ENCODE data around the gene HIF3A. TPM values are rescaled to one million over a fixed set of nuclear protein-coding genes. Genes with fewer than 3 reads are reported as not detected.

Gene HIF3A
- total RNA-seq, 1 experiment from 2014 or later = not detected

DNA sequence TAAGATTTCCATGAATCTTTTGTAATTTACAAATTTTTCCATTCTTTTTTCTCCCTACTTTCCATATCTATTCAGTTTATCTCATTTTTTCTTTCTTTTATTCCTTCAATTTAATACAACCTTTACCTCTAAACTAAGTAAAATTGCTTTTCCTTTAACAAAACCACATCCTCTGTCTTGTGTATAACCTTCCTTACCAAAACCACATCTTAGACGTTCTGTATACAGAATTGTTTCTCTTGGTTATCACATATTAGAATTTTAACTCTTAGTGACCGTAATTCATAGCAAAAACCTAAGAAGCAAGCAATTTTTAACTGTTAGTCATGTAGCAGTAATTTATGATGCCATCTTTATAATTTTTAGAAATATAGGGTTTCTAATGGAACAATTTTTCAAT, 65.1 kb downstream of the HIF3A start:
- H3K27ac ChIP-seq = no peak overlapping the region
- H3K79me2 ChIP-seq (ENCODE audit: low read depth) = peaks cover 21% of the 10 kb centered on the region
- H3K4me1 ChIP-seq (replicated peaks; ENCODE audit: insufficient read depth) = no peaks in the 10 kb centered on the region
- H4K20me1 ChIP-seq (ENCODE audit: insufficient read depth) = peaks cover 20% of the 10 kb centered on the region
- H3K9me2 ChIP-seq (ENCODE audit: insufficient read depth) = no peaks in the 10 kb centered on the region
- H3K4me3 ChIP-seq = no peak overlapping the region
- intact Hi-C loops (cut with micrococcal nuclease; ENCODE audit: unreplicated experiment) = no loop called here
- TF ChIP-seq, protein P1, sequence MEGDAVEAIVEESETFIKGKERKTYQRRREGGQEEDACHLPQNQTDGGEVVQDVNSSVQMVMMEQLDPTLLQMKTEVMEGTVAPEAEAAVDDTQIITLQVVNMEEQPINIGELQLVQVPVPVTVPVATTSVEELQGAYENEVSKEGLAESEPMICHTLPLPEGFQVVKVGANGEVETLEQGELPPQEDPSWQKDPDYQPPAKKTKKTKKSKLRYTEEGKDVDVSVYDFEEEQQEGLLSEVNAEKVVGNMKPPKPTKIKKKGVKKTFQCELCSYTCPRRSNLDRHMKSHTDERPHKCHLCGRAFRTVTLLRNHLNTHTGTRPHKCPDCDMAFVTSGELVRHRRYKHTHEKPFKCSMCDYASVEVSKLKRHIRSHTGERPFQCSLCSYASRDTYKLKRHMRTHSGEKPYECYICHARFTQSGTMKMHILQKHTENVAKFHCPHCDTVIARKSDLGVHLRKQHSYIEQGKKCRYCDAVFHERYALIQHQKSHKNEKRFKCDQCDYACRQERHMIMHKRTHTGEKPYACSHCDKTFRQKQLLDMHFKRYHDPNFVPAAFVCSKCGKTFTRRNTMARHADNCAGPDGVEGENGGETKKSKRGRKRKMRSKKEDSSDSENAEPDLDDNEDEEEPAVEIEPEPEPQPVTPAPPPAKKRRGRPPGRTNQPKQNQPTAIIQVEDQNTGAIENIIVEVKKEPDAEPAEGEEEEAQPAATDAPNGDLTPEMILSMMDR (conservative IDR thresholded peaks at IDR 0.05) = no peak
- 0 out of 2 replicates have a peak, but pooled peaks cover 19% of the 10 kb centered on the region for H3K36me3 ChIP-seq (ENCODE audit: low read depth)
- no TSS peak for BruUV-seq (replicated peaks)
- H3F3A ChIP-seq (ENCODE audit: insufficient read depth, low read depth) = peaks cover 24% of the 10 kb centered on the region; the same call in 1 of the 2 replicates
- no peaks in the 10 kb centered on the region for H3K27me3 ChIP-seq (ENCODE audit: insufficient read depth, low read depth)
- POLR2A ChIA-PET (ENCODE audit: unreplicated experiment) = interaction anchor here (0.6 kb wide), 1 partner anchor 50 kb away, joined by 35 read pairs; no protein-coding TSS in a partner anchor
- H2AFZ ChIP-seq = no peak overlapping the region
- CTCF ChIA-PET = no interaction called here
- H3K4me2 ChIP-seq = no peak overlapping the region
- no peak for DNase-seq
- H3K9me3 ChIP-seq (ENCODE audit: insufficient read depth, low read depth) = no peaks in the 10 kb centered on the region

DNA sequence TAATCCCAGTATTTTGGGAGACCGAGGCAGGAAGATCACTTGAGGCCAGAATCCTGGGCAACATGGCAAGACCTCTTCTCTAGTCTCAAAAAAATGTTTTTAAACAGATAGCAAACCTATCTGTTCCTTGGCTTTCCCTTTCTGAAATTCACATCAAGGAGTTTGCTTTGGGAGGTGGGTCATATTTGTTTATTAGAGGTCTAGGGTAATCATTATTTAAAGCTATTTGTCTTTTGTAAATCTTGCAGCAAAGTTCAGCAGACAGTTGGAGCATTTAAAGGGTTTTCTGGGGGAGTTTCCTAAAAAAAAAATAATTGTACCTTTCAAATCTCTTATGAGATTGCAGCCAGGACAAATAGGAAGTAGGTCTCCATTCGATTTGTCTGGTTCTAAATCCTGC, 67.5 kb downstream of the HIF3A start:
- H3K9me2 ChIP-seq (ENCODE audit: insufficient read depth) = no peaks in the 10 kb centered on the region
- BruUV-seq (replicated peaks) = no TSS peak
- peaks cover 4% of the 10 kb centered on the region; the same call in 1 of the 2 replicates for H3K4me1 ChIP-seq (replicated peaks; ENCODE audit: insufficient read depth)
- no peak overlapping the region for H3K4me3 ChIP-seq
- no peak overlapping the region for H3K4me2 ChIP-seq
- peaks cover 14% of the 10 kb centered on the region for H4K20me1 ChIP-seq (ENCODE audit: insufficient read depth)
- H3K27me3 ChIP-seq (ENCODE audit: insufficient read depth, low read depth) = no peaks in the 10 kb centered on the region
- ChIA-PET POLR2A (ENCODE audit: unreplicated experiment) (interaction anchor here (0.6 kb wide), 1 partner anchor 814 kb away, joined by 4 read pairs; no protein-coding TSS in a partner anchor), CTCF (interaction anchor here (0.6 to 0.7 kb wide), 2 partner anchors 14 to 179 kb away, joined by 3 to 4 read pairs; no protein-coding TSS in a partner anchor)
- no peak overlapping the region for H3K27ac ChIP-seq
- intact Hi-C loops (cut with micrococcal nuclease; ENCODE audit: unreplicated experiment) = no loop called here
- H3F3A ChIP-seq (ENCODE audit: insufficient read depth, low read depth) = peaks cover 21% of the 10 kb centered on the region
- no peaks in the 10 kb centered on the region for H3K9me3 ChIP-seq (ENCODE audit: insufficient read depth, low read depth)
- peaks cover 28% of the 10 kb centered on the region for H3K79me2 ChIP-seq (ENCODE audit: low read depth)
- TF ChIP-seq EZH2 (IDR thresholded peaks at IDR 0.05; ENCODE audit: low read depth) = no peak
- TF ChIP-seq, protein P1 (conservative IDR thresholded peaks at IDR 0.05) = no peak
- no peak overlapping the region for H2AFZ ChIP-seq
- H3K36me3 ChIP-seq (ENCODE audit: low read depth) = 0 out of 2 replicates have a peak, but pooled peaks cover 10% of the 10 kb centered on the region
- DNase-seq = no peak

DNA sequence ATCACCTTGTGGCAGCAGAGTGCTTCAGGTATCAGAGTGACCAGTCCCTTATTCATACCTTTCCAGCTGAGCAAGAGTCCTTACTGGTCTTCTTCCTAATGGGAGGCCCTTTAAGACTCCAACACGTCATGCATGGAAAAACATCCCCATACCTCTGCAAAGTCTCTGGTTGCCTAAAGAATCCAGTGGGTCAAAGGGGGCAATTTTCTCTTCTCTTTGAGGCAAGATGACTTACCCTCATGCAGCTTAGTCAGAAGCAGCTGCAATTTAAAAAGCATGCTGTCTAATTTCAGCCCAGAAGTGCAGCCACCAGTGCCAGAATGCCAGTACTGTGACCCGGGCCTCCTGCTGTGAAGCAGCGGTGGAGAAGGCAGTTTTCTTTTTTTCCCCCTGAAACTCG, 68.7 kb downstream of the HIF3A start:
- POLR2A ChIA-PET (ENCODE audit: unreplicated experiment) = no interaction called here
- 0 out of 2 replicates have a peak, but pooled peaks cover 10% of the 10 kb centered on the region for H3K36me3 ChIP-seq (ENCODE audit: low read depth)
- peaks cover 16% of the 10 kb centered on the region for H3F3A ChIP-seq (ENCODE audit: insufficient read depth, low read depth)
- no TSS peak for BruUV-seq (replicated peaks)
- no peak overlapping the region for H3K4me2 ChIP-seq
- intact Hi-C loops (cut with micrococcal nuclease; ENCODE audit: unreplicated experiment) = no loop called here
- TF ChIP-seq, protein P1 (conservative IDR thresholded peaks at IDR 0.05) = no peak
- TF ChIP-seq EZH2 (IDR thresholded peaks at IDR 0.05; ENCODE audit: low read depth) = no peak
- no peaks in the 10 kb centered on the region for H3K9me3 ChIP-seq (ENCODE audit: insufficient read depth, low read depth)
- peaks cover 16% of the 10 kb centered on the region for H3K4me1 ChIP-seq (replicated peaks; ENCODE audit: insufficient read depth)
- CTCF ChIA-PET = no interaction called here
- H3K27me3 ChIP-seq (ENCODE audit: insufficient read depth, low read depth) = no peaks in the 10 kb centered on the region
- DNase-seq = no peak
- peaks cover 9% of the 10 kb centered on the region for H4K20me1 ChIP-seq (ENCODE audit: insufficient read depth)
- peaks cover 36% of the 10 kb centered on the region for H3K79me2 ChIP-seq (ENCODE audit: low read depth)
- H3K9me2 ChIP-seq (ENCODE audit: insufficient read depth) = no peaks in the 10 kb centered on the region
- no peak overlapping the region for H2AFZ ChIP-seq
- H3K4me3 ChIP-seq = no peak overlapping the region
- H3K27ac ChIP-seq = no peak overlapping the region

Measured in PC-9 (cell line).